ENCODE measurements around the gene THTPA. TPM values are rescaled to one million over a fixed set of nuclear protein-coding genes. Genes with fewer than 3 reads are reported as not detected.

THTPA gene
- polyA plus RNA-seq, 5 donors, result 10.7 to 15.3 (median 12.1) TPM

GRCh38 chr14:23566112-23566777 is 10.2 kb downstream of the THTPA start:
- no peak for DNase-seq

- DNase-seq, result no peak
Measured at GRCh38 chr14:23566778-23567185, 10.7 kb downstream of the THTPA start.

GRCh38 chr14:23567186-23568020 is 11.3 kb downstream of the THTPA start, which contains the start of gene AP1G2:
Gene AP1G2, minus strand, starts transcription at chr14:23567791. Its CDS starts 477 bp downstream, at chr14:23567314.
- peak; percentile 75 to 77 for DNase-seq

- no peak for DNase-seq
Measured at GRCh38 chr14:23568021-23568599, 12.0 kb downstream of the THTPA start.

GRCh38 chr14:23568600-23569331 is 12.7 kb downstream of the THTPA start:
- no peak for DNase-seq

- DNase-seq, result no peak
Measured at GRCh38 chr14:23569443-23570151, 13.5 kb downstream of the THTPA start.

- no peak for DNase-seq
Measured at GRCh38 chr14:23570806-23571483, 14.9 kb downstream of the THTPA start.

GRCh38 chr14:23571701-23572523 is 15.8 kb downstream of the THTPA start:
- DNase-seq, result no peak

GRCh38 chr14:23572524-23572828 is 16.4 kb downstream of the THTPA start:
- no peak for DNase-seq

- DNase-seq, result no peak
Measured at GRCh38 chr14:23572836-23573235, 16.8 kb downstream of the THTPA start.

- DNase-seq, result no peak
Measured at GRCh38 chr14:23573384-23574015, 17.4 kb downstream of the THTPA start.

- no peak for DNase-seq
Measured at GRCh38 chr14:23577004-23577681, 21.1 kb downstream of the THTPA start.

GRCh38 chr14:23577710-23578392 is 21.8 kb downstream of the THTPA start:
- DNase-seq, result no peak

- DNase-seq, result no peak
Measured at GRCh38 chr14:23578560-23579310, 22.7 kb downstream of the THTPA start, which contains the start of gene JPH4. Gene JPH4, minus strand, starts transcription at chr14:23578790. Its CDS starts 1,337 bp downstream, at chr14:23577453.

GRCh38 chr14:23579311-23579630 is 23.2 kb downstream of the THTPA start:
- DNase-seq, result no peak

- no peak for DNase-seq
Measured at GRCh38 chr14:23579739-23580138, 23.7 kb downstream of the THTPA start.

GRCh38 chr14:23580152-23580926 is 24.3 kb downstream of the THTPA start:
- DNase-seq, result no peak
